HCT116 (cell line): ENCODE data around the gene FALEC. TPM values are rescaled to one million over a fixed set of nuclear protein-coding genes. Genes with fewer than 3 reads are reported as not detected.

ENCODE experiments used
- ATAC-seq: fragments of 200-7000 bp; cut with Tn5 transposase; 2 replicates; pipeline ENCODE4 v1.9.1; 2020; ENCODE audit warnings: mild to moderate bottlenecking, moderate library complexity
- BruUV-seq: library from RNA; stranded (reverse); fragments of 400-500 nt; replicated peaks from 2 replicates; lab custom pipeline; 2021; lab: Mats Ljungman, UMichigan
- CTCF ChIA-PET: fragments of 300-600 bp; sonication (Branson Sonifier 250); formaldehyde crosslinking; loops from one replicate; lab custom pipeline; 2021; ENCODE audit warnings: antibody characterized with exemption; lab: Charles Lee
- POLR2A ChIA-PET: fragments of 300-600, 350-600 bp; sonication (Branson Sonifier 250); formaldehyde crosslinking; loops from one replicate; lab custom pipeline; 2021; ENCODE audit warnings: antibody characterized with exemption; lab: Charles Lee
- RAD21 ChIA-PET, 2 experiments: fragments of 300-600 bp; sonication (Branson Sonifier 250); formaldehyde crosslinking; loops; one replicate each; lab custom pipeline; 2023; ENCODE audit warnings: low total read pairs in 2 of 2; ENCODE audit not compliant: uncharacterized antibody in 2 of 2, unreplicated experiment in 2 of 2, low non-redundant PET in 1 of 2; lab: Charles Lee
- DNase-seq: peaks from one replicate; pipeline ENCODE4 v3.0.0-alpha.2; 2010; ENCODE audit warnings: low read depth, low spot score
- H2AFZ ChIP-seq: fragments of 200-600 bp; shearing (Covaris generic), sonication (generic); 2 replicates; pipeline ENCODE4 v1.6.1; 2017; ENCODE audit warnings: low read depth, mixed run types, mixed read lengths, antibody characterized with exemption, low read length; ENCODE audit not compliant: poor library complexity, severe bottlenecking
- H3K27ac ChIP-seq: 2 replicates; pipeline ENCODE4 v1.5.1; 2012; ENCODE audit warnings: low read depth, low read length
- H3K27me3 ChIP-seq: fragments of 200-600 bp; sonication (generic); 2 replicates; pipeline ENCODE4 v1.6.1; 2016; ENCODE audit warnings: mixed run types, low read length, mixed read lengths; ENCODE audit not compliant: insufficient read depth
- H3K36me3 ChIP-seq, 2 experiments: fragments of 200-500 bp in 1 of 2; fragments of 200-600 bp in 1 of 2; sonication (Bioruptor generic) in 1 of 2; sonication (generic) in 1 of 2; 2 replicates each; pipeline versions ENCODE4 v1.5.1 to v1.6.1; 2014 to 2016; ENCODE audit warnings: low read length in 2 of 2, inconsistent platforms in 1 of 2, mixed read lengths in 1 of 2, mixed run types in 1 of 2; ENCODE audit not compliant: insufficient read depth in 2 of 2, control insufficient read depth in 1 of 2
- H3K4me1 ChIP-seq, 2 experiments: fragments of 200-600 bp in 1 of 2; sonication (generic) in 1 of 2; 2 replicates each; pipeline versions ENCODE4 v1.5.1 to v1.6.1; 2012 to 2017; ENCODE audit warnings: low read length in 2 of 2, inconsistent platforms in 1 of 2, mild to moderate bottlenecking in 1 of 2, mixed read lengths in 1 of 2, mixed run types in 1 of 2, moderate library complexity in 1 of 2; ENCODE audit not compliant: insufficient read depth in 2 of 2, control insufficient read depth in 1 of 2
- H3K4me2 ChIP-seq: fragments of 200-600 bp; sonication (generic); 2 replicates; pipeline ENCODE4 v1.6.1; 2017; ENCODE audit warnings: mixed run types, low read length, mixed read lengths
- H3K4me3 ChIP-seq, 2 experiments: fragments of 200-600 bp in 1 of 2; sonication (generic) in 1 of 2; replicated peaks in 1 of 2; 2 replicates each; pipeline ENCODE4 v1.5.1; 2011 to 2016; ENCODE audit warnings: low read length in 2 of 2, control low read depth in 1 of 2, low read depth in 1 of 2, mild to moderate bottlenecking in 1 of 2, mixed read lengths in 1 of 2, mixed run types in 1 of 2
- H3K79me2 ChIP-seq: fragments of 200-600 bp; sonication (generic); 2 replicates; pipeline ENCODE4 v1.6.1; 2017; ENCODE audit warnings: mild to moderate bottlenecking, mixed run types, low read length, moderate library complexity, mixed read lengths; ENCODE audit not compliant: insufficient read depth
- H3K9ac ChIP-seq: fragments of 200-600 bp; sonication (generic); 2 replicates; pipeline ENCODE4 v1.6.1; 2016; ENCODE audit warnings: low read length, mixed read lengths
- H3K9me2 ChIP-seq: fragments of 200-600 bp; sonication (generic), shearing (Covaris generic); 2 replicates; pipeline ENCODE4 v1.6.1; 2017; ENCODE audit warnings: mixed run types, mild to moderate bottlenecking, moderate library complexity; ENCODE audit not compliant: insufficient read depth
- H3K9me3 ChIP-seq, 2 experiments: fragments of 200-500 bp in 1 of 2; fragments of 200-600 bp in 1 of 2; sonication (Bioruptor generic) in 1 of 2; sonication (generic) in 1 of 2; 2 replicates each; pipeline ENCODE4 v1.6.1; 2014 to 2017; ENCODE audit warnings: low read length in 2 of 2, mixed read lengths in 2 of 2, inconsistent platforms in 1 of 2, low read depth in 1 of 2, mild to moderate bottlenecking in 1 of 2, mixed run types in 1 of 2, moderate library complexity in 1 of 2; ENCODE audit not compliant: control insufficient read depth in 1 of 2, insufficient read depth in 1 of 2
- H4K20me1 ChIP-seq: fragments of 200-600 bp; sonication (generic), shearing (Covaris generic); 2 replicates; pipeline ENCODE4 v1.6.1; 2017; ENCODE audit warnings: mixed run types, mild to moderate bottlenecking, moderate library complexity; ENCODE audit not compliant: insufficient read depth
- CBX3 ChIP-seq: IDR thresholded peaks from 2 replicates; pipeline ENCODE4 v1.6.1; 2012; ENCODE audit warnings: low read depth
- EGR1 ChIP-seq: IDR thresholded peaks from 2 replicates; pipeline ENCODE4 v1.6.1; 2012; ENCODE audit warnings: low read depth
- EZH2phosphoT487 ChIP-seq: fragments of 200-600 bp; IDR thresholded peaks from 2 replicates; pipeline ENCODE4 v1.6.1; 2018; ENCODE audit warnings: antibody characterized with exemption, borderline replicate concordance
- FOSL1 ChIP-seq: IDR thresholded peaks from 2 replicates; pipeline ENCODE4 v1.6.1; 2012; ENCODE audit warnings: low read depth
- JUND ChIP-seq: IDR thresholded peaks from 2 replicates; pipeline ENCODE4 v1.6.1; 2012
- MAX ChIP-seq: IDR thresholded peaks from 2 replicates; pipeline ENCODE4 v1.6.1; 2012
- POLR2A ChIP-seq: IDR thresholded peaks from 2 replicates; pipeline ENCODE4 v1.7.0; 2011; ENCODE audit warnings: borderline replicate concordance; ENCODE audit not compliant: insufficient read depth, insufficient read length; ENCODE audit errors: extremely low read depth
- POLR2AphosphoS5 ChIP-seq: IDR thresholded peaks from 2 replicates; pipeline ENCODE4 v1.6.1; 2011; ENCODE audit warnings: mild to moderate bottlenecking, low read depth, low read length, moderate library complexity
- SP1 ChIP-seq: IDR thresholded peaks from 2 replicates; pipeline ENCODE4 v1.6.1; 2012; ENCODE audit warnings: low read depth
- SRF ChIP-seq: IDR thresholded peaks from 2 replicates; pipeline ENCODE4 v1.6.1; 2012; ENCODE audit warnings: low read depth
- TCF7L2 ChIP-seq: IDR thresholded peaks from 2 replicates; pipeline ENCODE4 v1.7.0; 2011; ENCODE audit warnings: borderline replicate concordance, inconsistent platforms; ENCODE audit not compliant: insufficient read depth, insufficient read length; ENCODE audit errors: extremely low read depth
- YY1 ChIP-seq: IDR thresholded peaks from 2 replicates; pipeline ENCODE4 v1.6.1; 2011; ENCODE audit warnings: low read length, low read depth, moderate library complexity, mild to moderate bottlenecking; ENCODE audit not compliant: insufficient replicate concordance; ENCODE audit errors: extremely low read depth
- ZFX ChIP-seq: fragments of 450-650 bp; IDR thresholded peaks from 2 replicates; pipeline ENCODE4 v1.6.1; 2017
- intact Hi-C: fragments of 100-400 bp; cut with micrococcal nuclease; formaldehyde crosslinking; loops from 2 replicates; pipeline ENCODE4 v1.10.0; 2022
- total RNA-seq: library from RNA; stranded (reverse); gene quantifications from one replicate; pipeline ENCODE4 v1.2.1, GENCODE V29; 2021; ENCODE audit not compliant: unreplicated experiment
- TF ChIP-seq, protein P1 (sequence below), 3 experiments: fragments of 200-600 bp in 1 of 3; sonication (generic) in 1 of 3; IDR thresholded peaks in 2 of 3; conservative IDR thresholded peaks in 1 of 3; 2 replicates each; pipeline ENCODE4 v1.5.1; 2012 to 2017; ENCODE audit warnings: low read depth in 2 of 3, low read length in 2 of 3, antibody characterized with exemption in 1 of 3, borderline replicate concordance in 1 of 3, control low read depth in 1 of 3, mild to moderate bottlenecking in 1 of 3, mixed read lengths in 1 of 3, mixed run types in 1 of 3, moderate library complexity in 1 of 3; ENCODE audit not compliant: insufficient read depth in 1 of 3

FALEC gene
- total RNA-seq, 1 experiment from 2014 or later = 0.59 TPM

DNA sequence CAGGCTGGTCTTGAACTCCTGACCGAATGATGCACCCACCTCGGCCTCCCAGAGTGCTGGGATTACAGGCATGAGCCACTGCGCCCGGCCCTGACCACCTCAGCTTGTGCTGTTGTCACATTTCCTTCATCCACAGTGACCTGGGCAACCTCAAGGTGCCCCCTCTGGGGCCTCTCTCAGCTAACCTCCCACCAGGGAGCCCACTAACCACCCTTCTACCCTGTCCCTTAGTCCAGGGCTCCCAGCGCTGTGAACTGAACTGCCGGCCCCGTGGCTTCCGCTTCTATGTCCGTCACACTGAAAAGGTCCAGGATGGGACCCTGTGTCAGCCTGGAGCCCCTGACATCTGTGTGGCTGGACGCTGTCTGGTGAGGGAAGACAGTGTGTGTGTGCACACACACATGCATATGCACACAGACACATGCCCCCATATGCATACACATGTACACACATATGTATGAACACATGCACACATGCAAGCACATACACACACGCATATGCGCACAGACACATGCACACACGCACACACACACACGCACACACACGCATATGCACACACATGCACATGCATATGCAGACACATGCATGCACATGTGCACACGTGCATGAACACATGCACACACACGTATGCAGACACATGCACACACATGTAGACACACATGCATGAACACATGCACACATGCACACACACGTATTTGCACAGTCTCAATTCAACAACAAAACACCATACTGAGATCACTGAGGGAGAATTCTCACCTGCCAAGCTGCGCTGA, 39.8 kb downstream of the FALEC start:
- no peaks in the 10 kb centered on the region for H4K20me1 ChIP-seq
- no peak overlapping the region for H3K27ac ChIP-seq
- H3K79me2 ChIP-seq = peaks cover 4% of the 10 kb centered on the region; the same call in 1 of the 2 replicates
- H2AFZ ChIP-seq = no peak overlapping the region
- H3K9me2 ChIP-seq = no peaks in the 10 kb centered on the region
- H3K4me3 ChIP-seq = no peak overlapping the region
- ChIA-PET CTCF (no interaction called here), POLR2A (no interaction called here), RAD21 (no interaction called here)
- intact Hi-C loops = no loop called here
- DNase-seq (no peak), ATAC-seq (no peak)
- peaks cover 9 to 19% of the 10 kb centered on the region in 2 experiments for H3K4me1 ChIP-seq
- no peak for TF ChIP-seq SRF
- no peak for TF ChIP-seq EZH2phosphoT487
- no peak for TF ChIP-seq POLR2AphosphoS5
- TF ChIP-seq ZFX = no peak
- no peak for TF ChIP-seq SP1
- TF ChIP-seq POLR2A = no peak
- no peaks in the 10 kb centered on the region for H3K36me3 ChIP-seq
- H3K9me3 ChIP-seq = no peaks in the 10 kb centered on the region
- H3K9ac ChIP-seq = no peak overlapping the region
- H3K27me3 ChIP-seq = no peaks in the 10 kb centered on the region
- H3K4me2 ChIP-seq = no peak overlapping the region
- BruUV-seq = no TSS peak

- RAD21 ChIA-PET = no interaction called here
- H3K9me3 ChIP-seq = no peaks in the 10 kb centered on the region
- CTCF ChIA-PET = no interaction called here
Observed at GRCh38 chr1:150555971-150556865, 40.7 kb downstream of the FALEC start.

More at GRCh38 chr1:150555971-150556865, 40.7 kb downstream of the FALEC start:
- no peak overlapping the region for H3K4me3 ChIP-seq
- H3K9me2 ChIP-seq = no peaks in the 10 kb centered on the region
- H3K36me3 ChIP-seq = no peaks in the 10 kb centered on the region
- intact Hi-C loops = no loop called here
- H4K20me1 ChIP-seq = no peaks in the 10 kb centered on the region
- TF ChIP-seq FOSL1 (no peak), POLR2A (no peak), TCF7L2 (no peak), MAX (no peak), EGR1 (no peak), YY1 (no peak), JUND (no peak), CBX3 (no peak)
- TF ChIP-seq, protein P1, sequence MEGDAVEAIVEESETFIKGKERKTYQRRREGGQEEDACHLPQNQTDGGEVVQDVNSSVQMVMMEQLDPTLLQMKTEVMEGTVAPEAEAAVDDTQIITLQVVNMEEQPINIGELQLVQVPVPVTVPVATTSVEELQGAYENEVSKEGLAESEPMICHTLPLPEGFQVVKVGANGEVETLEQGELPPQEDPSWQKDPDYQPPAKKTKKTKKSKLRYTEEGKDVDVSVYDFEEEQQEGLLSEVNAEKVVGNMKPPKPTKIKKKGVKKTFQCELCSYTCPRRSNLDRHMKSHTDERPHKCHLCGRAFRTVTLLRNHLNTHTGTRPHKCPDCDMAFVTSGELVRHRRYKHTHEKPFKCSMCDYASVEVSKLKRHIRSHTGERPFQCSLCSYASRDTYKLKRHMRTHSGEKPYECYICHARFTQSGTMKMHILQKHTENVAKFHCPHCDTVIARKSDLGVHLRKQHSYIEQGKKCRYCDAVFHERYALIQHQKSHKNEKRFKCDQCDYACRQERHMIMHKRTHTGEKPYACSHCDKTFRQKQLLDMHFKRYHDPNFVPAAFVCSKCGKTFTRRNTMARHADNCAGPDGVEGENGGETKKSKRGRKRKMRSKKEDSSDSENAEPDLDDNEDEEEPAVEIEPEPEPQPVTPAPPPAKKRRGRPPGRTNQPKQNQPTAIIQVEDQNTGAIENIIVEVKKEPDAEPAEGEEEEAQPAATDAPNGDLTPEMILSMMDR (IDR thresholded peaks at IDR 0.05 in 2 of 3, conservative IDR thresholded peaks at IDR 0.05 in 1 of 3; ENCODE audit: borderline replicate concordance in 1 of 3, insufficient read depth in 1 of 3, low read depth in 2 of 3, low read length in 2 of 3) = no peak
- BruUV-seq = no TSS peak
- no peak overlapping the region for H3K4me2 ChIP-seq
- no peak overlapping the region for H2AFZ ChIP-seq
- H3K27me3 ChIP-seq = no peaks in the 10 kb centered on the region
- POLR2A ChIA-PET = no interaction called here
- H3K9ac ChIP-seq = no peak overlapping the region
- DNase-seq (no peak), ATAC-seq (no peak)
- H3K79me2 ChIP-seq = peaks cover 4% of the 10 kb centered on the region; the same call in 1 of the 2 replicates
- peaks cover 11 to 26% of the 10 kb centered on the region in 2 experiments for H3K4me1 ChIP-seq
- no peak overlapping the region for H3K27ac ChIP-seq
